Right lobe of liver (tissue), 6 donors: ENCODE results near the gene ARHGEF40. TPM values are rescaled to one million over a fixed set of nuclear protein-coding genes. Genes with fewer than 3 reads are reported as not detected.

ENCODE experiments used
- ATAC-seq, 4 donors: fragments of 200-7000 bp; cut with Tn5 transposase; one replicate each; pipeline ENCODE4 v1.9.1; 2020; ENCODE audit warnings: mild to moderate bottlenecking in 4 of 4, moderate library complexity in 4 of 4
- DNase-seq, 3 donors: peaks; one replicate each; pipeline ENCODE4 v3.0.0-alpha.2; 2020
- H3K27ac ChIP-seq, 3 donors: fragments of 200-600 bp; one replicate each; pipeline ENCODE4 v1.8.0; 2022
- H3K27me3 ChIP-seq, 2 donors: fragments of 200-600 bp; one replicate each; pipeline ENCODE4 v1.8.0; 2022
- H3K36me3 ChIP-seq, 4 donors: fragments of 200-600 bp; sonication (generic) in 1 of 4; one replicate each; pipeline versions ENCODE4 v1.5.1 to v1.8.0; 2017 to 2022; ENCODE audit warnings: control low read depth in 1 of 4
- H3K4me1 ChIP-seq, 4 donors: fragments of 200-600 bp; sonication (generic) in 1 of 4; one replicate each; pipeline versions ENCODE4 v1.5.1 to v1.8.0; 2017 to 2022; ENCODE audit warnings: control low read depth in 1 of 4
- H3K4me3 ChIP-seq, 3 donors: fragments of 200-600 bp; one replicate each; pipeline ENCODE4 v1.8.0; 2022
- H3K9me3 ChIP-seq, 4 donors: fragments of 200-600 bp; sonication (generic) in 1 of 4; one replicate each; pipeline versions ENCODE4 v1.5.1 to v1.8.0; 2017 to 2022; ENCODE audit warnings: control low read depth in 1 of 4
- CTCF ChIP-seq, 4 donors: fragments of 200-600 bp in 3 of 4; fragments of 450-650 bp in 1 of 4; IDR thresholded peaks; one replicate each; pipeline versions ENCODE4 v1.5.1 to v1.8.0; 2016 to 2022; ENCODE audit warnings: antibody characterized with exemption in 4 of 4, mild to moderate bottlenecking in 2 of 4
- POLR2A ChIP-seq: fragments of 450-650 bp; IDR thresholded peaks from one replicate; pipeline ENCODE4 v1.6.1; 2017; ENCODE audit warnings: antibody characterized with exemption, mild to moderate bottlenecking
- WGBS: methylation state at CpG from one replicate; pipeline ENCODE4 v1.1.6; 2018; ENCODE audit warnings: low coverage, low lambda C conversion rate; ENCODE audit not compliant: insufficient coverage; ENCODE audit errors: missing lambda C conversion rate; 5-methylcytosine and 5-hydroxymethylcytosine counted together
- intact Hi-C, 2 donors: fragments of 100-400 bp; cut with DNase I; formaldehyde crosslinking; loops; one replicate each; pipeline versions ENCODE4 v1.11.2 to v1.14.1; 2022
- total RNA-seq, 6 experiments: library from RNA; depleted of rRNA in 2 of 6; stranded (reverse); fragments of >200 nt in 2 of 6; fragmentation: NEBNext Ultra II Directional in 3 of 6; extraction: Animal tissue kit (Norgen Biotek cat#: 25700) in 3 of 6; gene quantifications; one replicate each; pipeline versions ENCODE4 v1.1.0 to v1.2.4, GENCODE V29; 2016 to 2023
- donor health status: DM: no; HTN: yes; CAD: no.
- donor health status: DM: no; HTN: no; CAD: no.
- donor health status: DM: no; HTN: no; CAD: no.
- donor health status: DM: no; HTN: yes; CAD: no.
- donor health status: DM: no; HTN: yes; CAD: no.

The ARHGEF40 gene
- total RNA-seq, 6 experiments from 2014 or later, result 17.1 to 35.8 (median 25.1) TPM

GRCh38 chr14:21023817-21024584, 46.1 kb upstream of the ARHGEF40 start:
- ATAC-seq, result peak; percentile 57 to 75 (median 72)
- peaks cover 0 to 8% (median 2%) of the 10 kb centered on the region in 4 donors for H3K4me1 ChIP-seq
- H3K27me3 ChIP-seq, result no peaks in the 10 kb centered on the region
- intact Hi-C loops, result no loop called here
- TF ChIP-seq CTCF (IDR thresholded peaks at IDR 0.05) (no peak), POLR2A (peak; percentile 9)
- WGBS, result 6% methylated on average over 9 of the region's 17 CpGs
- peak; percentile 45 to 78 (median 70) for DNase-seq
- no peaks in the 10 kb centered on the region for H3K9me3 ChIP-seq
- H3K4me3 ChIP-seq, result peak overlapping the region; percentile 92 to 100 (median 98)
- H3K36me3 ChIP-seq, result peaks cover 0 to 30% (median 16%) of the 10 kb centered on the region in 4 donors
- H3K27ac ChIP-seq, result peak overlapping the region; percentile 72 to 89 (median 79)

GRCh38 chr14:21024585-21025370, 45.3 kb upstream of the ARHGEF40 start, which contains the start of gene NDRG2:
Gene NDRG2, minus strand, starts transcription at chr14:21025061. Its CDS starts 1,746 bp downstream, at chr14:21023315.
- Histone ChIP-seq H3K4me3 (peak within 1 kb of the TSS; percentile 92 to 100 (median 98)), H3K9me3 (no peaks in the 10 kb centered on the region), H3K27ac (peak within 1 kb of the TSS; percentile 72 to 89 (median 79)), H3K27me3 (no peaks in the 10 kb centered on the region), H3K36me3 (peaks cover 0 to 22% (median 9%) of the 10 kb centered on the region in 4 donors), H3K4me1 (peaks cover 0 to 8% (median 2%) of the 10 kb centered on the region in 4 donors)
- no peak for TF ChIP-seq CTCF (IDR thresholded peaks at IDR 0.05)
- TF ChIP-seq POLR2A, result peak; percentile 56
- WGBS, result 0% methylated on average over 14 of the region's 72 CpGs
- peak; percentile 89 to 91 (median 91) for DNase-seq
- ATAC-seq, result peak; percentile 83 to 88 (median 86)
- intact Hi-C loops, result no loop called here

- peak overlapping the region; percentile 72 to 89 (median 79) for H3K27ac ChIP-seq
- peaks cover 0 to 14% (median 5%) of the 10 kb centered on the region in 4 donors for H3K36me3 ChIP-seq
- ATAC-seq (peak; percentile 31 to 41 (median 34)), DNase-seq (peak; percentile 54 to 79 (median 75))
- peak overlapping the region; percentile 92 to 100 (median 98) for H3K4me3 ChIP-seq
- intact Hi-C loops, result no loop called here
- WGBS, result 5% methylated on average over 19 of the region's 58 CpGs
- TF ChIP-seq POLR2A, result no peak
- H3K4me1 ChIP-seq, result peaks cover 0 to 8% (median 2%) of the 10 kb centered on the region in 4 donors
- H3K27me3 ChIP-seq, result no peaks in the 10 kb centered on the region
- no peaks in the 10 kb centered on the region for H3K9me3 ChIP-seq
These were observed 44.5 kb upstream of the ARHGEF40 start for GRCh38 chr14:21025371-21026273.

- H3K4me3 ChIP-seq, result no peak overlapping the region
- ATAC-seq, result no peak
These were observed 43.7 kb upstream of the ARHGEF40 start for GRCh38 chr14:21026274-21026987.

More at GRCh38 chr14:21026274-21026987, 43.7 kb upstream of the ARHGEF40 start:
- DNase-seq, result no peak
- Histone ChIP-seq H3K27ac (peak overlapping the region in 2 of 3 donors; percentile 40 to 79), H3K4me1 (peaks cover 0 to 8% (median 2%) of the 10 kb centered on the region in 4 donors), H3K36me3 (peaks cover 0 to 6% (median under 1%) of the 10 kb centered on the region in 4 donors), H3K27me3 (no peaks in the 10 kb centered on the region), H3K9me3 (no peaks in the 10 kb centered on the region)
- WGBS, result 65% methylated on average over 6 of the region's 7 CpGs
- intact Hi-C loops, result no loop called here
- TF ChIP-seq CTCF (IDR thresholded peaks at IDR 0.05) (no peak), POLR2A (no peak)
